Measurements from ENCODE around the gene C2CD4C. TPM values are rescaled to one million over a fixed set of nuclear protein-coding genes. Genes with fewer than 3 reads are reported as not detected.

The C2CD4C gene
- total RNA-seq, 1 experiment from 2014 or later, result 13.6 TPM

DNA sequence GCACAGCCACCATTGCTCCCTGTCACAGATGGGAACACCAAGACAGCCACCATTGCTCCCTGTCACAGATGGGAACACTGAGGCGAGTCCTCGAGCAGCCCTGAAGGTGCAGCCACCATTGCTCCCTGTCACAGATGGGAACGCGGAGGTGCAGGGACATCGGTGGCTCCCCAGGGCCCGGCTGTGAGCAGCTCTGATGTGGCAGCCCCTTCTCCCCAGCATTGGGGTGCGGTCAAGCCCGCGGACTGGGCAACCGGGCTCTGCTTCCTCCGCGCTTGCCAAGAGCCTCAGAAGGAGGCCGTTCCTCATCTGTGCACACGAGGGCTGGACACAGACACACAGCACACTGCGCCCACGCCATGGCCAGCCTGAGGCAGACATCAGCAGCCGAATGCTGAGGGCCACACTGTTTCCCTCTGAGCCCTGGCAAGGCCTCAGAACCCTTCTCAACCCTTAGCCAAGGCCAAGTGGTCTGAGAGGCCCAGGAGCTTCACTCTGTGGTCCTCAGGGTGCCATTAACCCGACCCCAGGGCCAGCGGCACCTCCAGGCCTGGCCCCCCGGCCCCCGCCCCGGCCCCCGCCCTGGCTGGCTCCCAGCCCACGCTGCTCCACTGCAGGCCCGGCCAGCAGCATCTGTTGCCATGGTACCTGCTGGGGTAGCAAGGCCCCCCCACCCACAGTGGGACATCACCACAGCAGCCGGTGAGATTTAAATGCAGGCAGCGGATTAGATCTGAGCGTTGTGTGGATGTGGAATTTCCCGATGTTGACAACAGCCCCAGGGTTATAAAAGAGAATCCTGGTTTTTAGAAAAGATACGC lies 18.4 kb downstream of the C2CD4C start:
- ChIA-PET CTCF (no interaction called here), POLR2A (no interaction called here)
- no peaks in the 10 kb centered on the region for H3K9me3 ChIP-seq (ENCODE audit: control insufficient read depth, insufficient read depth, low read depth, low read length)
- DNase-seq (ENCODE audit: low read depth, low spot score), result no peak
- no peak overlapping the region for H3K27ac ChIP-seq (ENCODE audit: low read length)
- ATAC-seq, result no peak
- H3K36me3 ChIP-seq (ENCODE audit: control insufficient read depth, insufficient read depth, low read length), result no peaks in the 10 kb centered on the region
- intact Hi-C loops (cut with micrococcal nuclease; ENCODE audit: unreplicated experiment), result no loop called here
- no peaks in the 10 kb centered on the region for H3K4me1 ChIP-seq (ENCODE audit: control insufficient read depth, insufficient read depth, low read length)
- H3K27me3 ChIP-seq (ENCODE audit: control insufficient read depth, insufficient read depth, low read length), result no peaks in the 10 kb centered on the region
- TF ChIP-seq, protein P1, sequence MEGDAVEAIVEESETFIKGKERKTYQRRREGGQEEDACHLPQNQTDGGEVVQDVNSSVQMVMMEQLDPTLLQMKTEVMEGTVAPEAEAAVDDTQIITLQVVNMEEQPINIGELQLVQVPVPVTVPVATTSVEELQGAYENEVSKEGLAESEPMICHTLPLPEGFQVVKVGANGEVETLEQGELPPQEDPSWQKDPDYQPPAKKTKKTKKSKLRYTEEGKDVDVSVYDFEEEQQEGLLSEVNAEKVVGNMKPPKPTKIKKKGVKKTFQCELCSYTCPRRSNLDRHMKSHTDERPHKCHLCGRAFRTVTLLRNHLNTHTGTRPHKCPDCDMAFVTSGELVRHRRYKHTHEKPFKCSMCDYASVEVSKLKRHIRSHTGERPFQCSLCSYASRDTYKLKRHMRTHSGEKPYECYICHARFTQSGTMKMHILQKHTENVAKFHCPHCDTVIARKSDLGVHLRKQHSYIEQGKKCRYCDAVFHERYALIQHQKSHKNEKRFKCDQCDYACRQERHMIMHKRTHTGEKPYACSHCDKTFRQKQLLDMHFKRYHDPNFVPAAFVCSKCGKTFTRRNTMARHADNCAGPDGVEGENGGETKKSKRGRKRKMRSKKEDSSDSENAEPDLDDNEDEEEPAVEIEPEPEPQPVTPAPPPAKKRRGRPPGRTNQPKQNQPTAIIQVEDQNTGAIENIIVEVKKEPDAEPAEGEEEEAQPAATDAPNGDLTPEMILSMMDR (IDR thresholded peaks at IDR 0.05), result no peak
- in situ Hi-C loops (cut with HindIII; ENCODE audit: low pct_unique_long_range_greater_than_20kb, low sequenced_read_pairs), result no loop called here
- H3K4me3 ChIP-seq (ENCODE audit: low read depth in 2 of 2, low read length in 2 of 2), result no peak overlapping the region
- no TSS peak for BruUV-seq (replicated peaks)

DNA sequence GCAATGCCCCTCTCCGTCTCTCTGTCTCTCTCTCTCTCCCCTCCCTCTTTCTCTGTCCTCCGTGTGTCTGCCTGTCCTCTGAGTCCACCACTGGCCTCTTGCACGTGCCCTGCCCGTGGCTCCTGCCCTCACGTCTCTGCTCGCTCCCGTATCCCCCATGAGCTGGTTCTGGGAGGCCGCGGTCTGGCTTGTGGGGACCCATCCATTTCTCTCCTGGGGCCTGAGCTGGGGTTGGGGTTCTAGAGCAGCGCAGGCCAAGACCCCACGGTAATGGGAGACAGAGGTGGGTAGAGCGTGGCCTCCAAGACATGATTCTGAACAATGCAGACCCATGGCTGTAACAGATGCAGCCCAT lies 19.0 kb downstream of the C2CD4C start:
- DNase-seq (ENCODE audit: low read depth, low spot score) (no peak), ATAC-seq (no peak)
- Histone ChIP-seq H3K4me3 (ENCODE audit: low read depth in 2 of 2, low read length in 2 of 2) (no peak overlapping the region), H3K36me3 (ENCODE audit: control insufficient read depth, insufficient read depth, low read length) (no peaks in the 10 kb centered on the region), H3K9me3 (ENCODE audit: control insufficient read depth, insufficient read depth, low read depth, low read length) (no peaks in the 10 kb centered on the region), H3K4me1 (ENCODE audit: control insufficient read depth, insufficient read depth, low read length) (no peaks in the 10 kb centered on the region), H3K27ac (ENCODE audit: low read length) (no peak overlapping the region), H3K27me3 (ENCODE audit: control insufficient read depth, insufficient read depth, low read length) (no peaks in the 10 kb centered on the region)
- in situ Hi-C loops (cut with HindIII; ENCODE audit: low pct_unique_long_range_greater_than_20kb, low sequenced_read_pairs) (no loop called here), intact Hi-C loops (cut with micrococcal nuclease; ENCODE audit: unreplicated experiment) (no loop called here)
- BruUV-seq (replicated peaks), result no TSS peak
- ChIA-PET POLR2A (no interaction called here), CTCF (no interaction called here)
- TF ChIP-seq TCF7L2 (IDR thresholded peaks at IDR 0.05; ENCODE audit: low read depth, low read length), result no peak
- TF ChIP-seq, protein P1 (IDR thresholded peaks at IDR 0.05), result no peak
- TF ChIP-seq, protein P2, sequence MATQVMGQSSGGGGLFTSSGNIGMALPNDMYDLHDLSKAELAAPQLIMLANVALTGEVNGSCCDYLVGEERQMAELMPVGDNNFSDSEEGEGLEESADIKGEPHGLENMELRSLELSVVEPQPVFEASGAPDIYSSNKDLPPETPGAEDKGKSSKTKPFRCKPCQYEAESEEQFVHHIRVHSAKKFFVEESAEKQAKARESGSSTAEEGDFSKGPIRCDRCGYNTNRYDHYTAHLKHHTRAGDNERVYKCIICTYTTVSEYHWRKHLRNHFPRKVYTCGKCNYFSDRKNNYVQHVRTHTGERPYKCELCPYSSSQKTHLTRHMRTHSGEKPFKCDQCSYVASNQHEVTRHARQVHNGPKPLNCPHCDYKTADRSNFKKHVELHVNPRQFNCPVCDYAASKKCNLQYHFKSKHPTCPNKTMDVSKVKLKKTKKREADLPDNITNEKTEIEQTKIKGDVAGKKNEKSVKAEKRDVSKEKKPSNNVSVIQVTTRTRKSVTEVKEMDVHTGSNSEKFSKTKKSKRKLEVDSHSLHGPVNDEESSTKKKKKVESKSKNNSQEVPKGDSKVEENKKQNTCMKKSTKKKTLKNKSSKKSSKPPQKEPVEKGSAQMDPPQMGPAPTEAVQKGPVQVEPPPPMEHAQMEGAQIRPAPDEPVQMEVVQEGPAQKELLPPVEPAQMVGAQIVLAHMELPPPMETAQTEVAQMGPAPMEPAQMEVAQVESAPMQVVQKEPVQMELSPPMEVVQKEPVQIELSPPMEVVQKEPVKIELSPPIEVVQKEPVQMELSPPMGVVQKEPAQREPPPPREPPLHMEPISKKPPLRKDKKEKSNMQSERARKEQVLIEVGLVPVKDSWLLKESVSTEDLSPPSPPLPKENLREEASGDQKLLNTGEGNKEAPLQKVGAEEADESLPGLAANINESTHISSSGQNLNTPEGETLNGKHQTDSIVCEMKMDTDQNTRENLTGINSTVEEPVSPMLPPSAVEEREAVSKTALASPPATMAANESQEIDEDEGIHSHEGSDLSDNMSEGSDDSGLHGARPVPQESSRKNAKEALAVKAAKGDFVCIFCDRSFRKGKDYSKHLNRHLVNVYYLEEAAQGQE (IDR thresholded peaks at IDR 0.05; ENCODE audit: insufficient read depth in 1 of 2, low read depth in 2 of 2, low read length in 1 of 2), result no peak
- no peak for TF ChIP-seq SIN3A (IDR thresholded peaks at IDR 0.05; ENCODE audit: borderline replicate concordance, insufficient read depth, low read depth, low read length)
- no peak for TF ChIP-seq POLR2AphosphoS5 (IDR thresholded peaks at IDR 0.05; ENCODE audit: low read depth, low read length)
